B cell (primary cell): ENCODE measurements around the gene TLR7. TPM values are rescaled to one million over a fixed set of nuclear protein-coding genes. Genes with fewer than 3 reads are reported as not detected.

Experiments
- ATAC-seq: fragments of 200-7000 bp; cut with Tn5 transposase; one replicate; pipeline ENCODE4 v1.10.0; 2021; ENCODE audit warnings: low read depth, mild to moderate bottlenecking, moderate number of reproducible peaks, moderate library complexity
- CTCF ChIA-PET: fragments of 350-600 bp; sonication (Branson Sonifier 250); formaldehyde crosslinking; loops from one replicate; lab custom pipeline; 2021; ENCODE audit warnings: antibody characterized with exemption, inconsistent platforms; lab: Charles Lee
- POLR2A ChIA-PET: fragments of 350-600 bp; sonication (Branson Sonifier 250); formaldehyde crosslinking; loops from one replicate; lab custom pipeline; 2021; ENCODE audit warnings: antibody characterized with exemption; lab: Charles Lee
- DNase-seq: peaks from one replicate; pipeline ENCODE4 v3.0.0; 2013
- H2AFZ ChIP-seq: 2 replicates; pipeline ENCODE4 v1.6.1; 2012; ENCODE audit warnings: mild to moderate bottlenecking, low read depth, low read length; ENCODE audit not compliant: insufficient read depth, poor library complexity, severe bottlenecking
- H3K27ac ChIP-seq, 2 donors: 1 replicate in 1 of 2; 2 replicates in 1 of 2; pipeline ENCODE4 v1.5.1; 2012 to 2013; ENCODE audit warnings: low read length in 2 of 2, mild to moderate bottlenecking in 2 of 2, moderate library complexity in 1 of 2
- H3K27me3 ChIP-seq, 4 experiments: fragments of 200-600 bp in 1 of 4; sonication (generic) in 1 of 4; replicated peaks in 1 of 4; 1 replicate in 2 of 4; 2 replicates in 2 of 4; pipeline versions ENCODE4 v1.6.1 to v1.7.0; 2013 to 2016; ENCODE audit warnings: low read length in 3 of 4, mild to moderate bottlenecking in 2 of 4, mixed read lengths in 1 of 4, moderate library complexity in 1 of 4; ENCODE audit not compliant: insufficient read depth in 4 of 4, control insufficient read depth in 3 of 4; ENCODE audit errors: control extremely low read depth in 1 of 4
- H3K36me3 ChIP-seq, 2 experiments: replicated peaks in 1 of 2; 1 replicate in 1 of 2; 2 replicates in 1 of 2; pipeline versions ENCODE4 v1.6.1 to v1.7.1; 2013; ENCODE audit warnings: low read length in 1 of 2; ENCODE audit not compliant: insufficient read depth in 2 of 2, control insufficient read depth in 1 of 2; ENCODE audit errors: control extremely low read depth in 1 of 2, extremely low read depth in 1 of 2
- H3K4me1 ChIP-seq, 2 donors: fragments of 200-600 bp in 1 of 2; sonication (generic) in 1 of 2; 1 replicate in 1 of 2; 2 replicates in 1 of 2; pipeline versions ENCODE4 v1.5.1 to v1.6.1; 2013 to 2017; ENCODE audit warnings: low read length in 2 of 2; ENCODE audit not compliant: control insufficient read depth in 2 of 2, insufficient read depth in 2 of 2
- H3K4me2 ChIP-seq: replicated peaks from 2 replicates; pipeline ENCODE3; 2012; ENCODE audit warnings: mild to moderate bottlenecking, low read depth, low read length; ENCODE audit not compliant: poor library complexity, severe bottlenecking
- H3K4me3 ChIP-seq, 5 experiments: fragments of 200-600 bp in 1 of 5; sonication (generic) in 1 of 5; 1 replicate in 3 of 5; 2 replicates in 2 of 5; pipeline versions ENCODE4 v1.5.1 to v1.7.0; 2011 to 2016; ENCODE audit warnings: low read length in 4 of 5, mild to moderate bottlenecking in 4 of 5, low read depth in 2 of 5, control low read depth in 1 of 5, moderate library complexity in 1 of 5; ENCODE audit not compliant: insufficient read depth in 1 of 5; ENCODE audit errors: control extremely low read depth in 1 of 5, extremely low read depth in 1 of 5
- H3K79me2 ChIP-seq: fragments of 200-600 bp; sonication (generic); one replicate; pipeline ENCODE4 v1.6.0; 2016; ENCODE audit warnings: low read length; ENCODE audit not compliant: control insufficient read depth, insufficient read depth
- H3K9ac ChIP-seq: fragments of 200-600 bp; sonication (generic); 2 replicates; pipeline ENCODE4 v1.6.1; 2017; ENCODE audit warnings: mild to moderate bottlenecking, low read length, moderate library complexity
- H3K9me3 ChIP-seq, 3 donors: one replicate each; pipeline versions ENCODE4 v1.6.1 to v1.7.1; 2013; ENCODE audit warnings: low read length in 2 of 3; ENCODE audit not compliant: control insufficient read depth in 2 of 3, insufficient read depth in 1 of 3; ENCODE audit errors: control extremely low read depth in 1 of 3
- H4K20me1 ChIP-seq: 2 replicates; pipeline ENCODE4 v1.6.0; 2012; ENCODE audit warnings: mild to moderate bottlenecking, low read length; ENCODE audit not compliant: insufficient read depth, control insufficient read depth, poor library complexity, severe bottlenecking
- H3K27ac Mint-ChIP-seq: one replicate; pipeline ENCODE4 v1.8.0; 2021; ENCODE audit warnings: mixed read lengths
- H3K27me3 Mint-ChIP-seq: one replicate; pipeline ENCODE4 v1.8.0; 2021; ENCODE audit warnings: mixed read lengths
- H3K4me1 Mint-ChIP-seq: one replicate; pipeline ENCODE4 v1.8.0; 2021; ENCODE audit warnings: mixed read lengths
- H3K4me3 Mint-ChIP-seq: one replicate; pipeline ENCODE4 v1.8.0; 2021; ENCODE audit warnings: mixed read lengths
- H3K9me3 Mint-ChIP-seq: one replicate; pipeline ENCODE4 v1.8.0; 2022; ENCODE audit warnings: mixed read lengths; ENCODE audit not compliant: insufficient read depth
- CTCF ChIP-seq: fragments of 200-600 bp; IDR thresholded peaks from one replicate; pipeline ENCODE4 v1.8.0; 2022; ENCODE audit warnings: antibody characterized with exemption, mild to moderate bottlenecking
- EZH2 ChIP-seq: IDR thresholded peaks from 2 replicates; pipeline ENCODE4 v1.6.1; 2012; ENCODE audit warnings: borderline replicate concordance, low read depth, mild to moderate bottlenecking, moderate library complexity, low read length; ENCODE audit not compliant: insufficient read depth, poor library complexity, severe bottlenecking
- WGBS: methylation state at CpG from one replicate; pipeline ENCODE4 v1.1.5; 2013; ENCODE audit warnings: missing lambda C conversion rate; ENCODE audit not compliant: insufficient coverage; 5-methylcytosine and 5-hydroxymethylcytosine counted together
- intact Hi-C: fragments of 100-400 bp; cut with micrococcal nuclease; formaldehyde crosslinking; loops from one replicate; pipeline ENCODE4 v1.10.0; 2022
- polyA plus RNA-seq: library from polyadenylated mRNA; depleted of rRNA; stranded (reverse); fragments of >200 nt; gene quantifications from 2 replicates; pipeline ENCODE4 v1.2.3, GENCODE V29; 2012
- total RNA-seq, 2 donors: library from RNA; stranded (reverse); fragments of 120-200 nt in 1 of 2; gene quantifications; 1 replicate in 1 of 2; 2 replicates in 1 of 2; pipeline versions ENCODE4 v1.2.3 to v1.2.4, GENCODE V29; 2013 to 2022

Gene TLR7
- total and polyA plus RNA-seq, 2 donors (not counting 1 experiment from before 2014, with no cell fraction given) = 6.1 to 10.2 TPM

GRCh38 chrX:12899506-12899905 lies 32.6 kb downstream of the TLR7 start:
- Mint-ChIP-seq H3K4me1 (peaks cover 12% of the 10 kb centered on the region), H3K9me3 (no peaks in the 10 kb centered on the region), H3K27me3 (no peaks in the 10 kb centered on the region), H3K4me3 (no peak overlapping the region), H3K27ac (no peak overlapping the region)
- H3K27ac ChIP-seq = no peak overlapping the region
- ATAC-seq = no peak
- no peaks in the 10 kb centered on the region for H3K36me3 ChIP-seq
- peaks cover 0 to 7% of the 10 kb centered on the region in 2 donors for H3K4me1 ChIP-seq
- intact Hi-C loops = loop anchor here (10.0 kb wide), 1 partner anchor 55 kb away; no protein-coding TSS in a partner anchor
- ChIA-PET POLR2A (interaction anchor here (0.5 kb wide), 1 partner anchor 30 kb away, joined by 6 read pairs; no protein-coding TSS in a partner anchor), CTCF (interaction anchor here (0.9 to 1.1 kb wide), 2 partner anchors 9 to 85 kb away, joined by 3 to 6 read pairs; no protein-coding TSS in a partner anchor)
- no peak overlapping the region for H2AFZ ChIP-seq
- 60% methylated on average over 1 of the region's 7 CpGs for WGBS
- no peaks in the 10 kb centered on the region for H3K9me3 ChIP-seq
- H3K4me3 ChIP-seq = no peak overlapping the region
- TF ChIP-seq EZH2 = no peak
- no peak for TF ChIP-seq CTCF
- no peak overlapping the region for H3K4me2 ChIP-seq
- no peaks in the 10 kb centered on the region for H3K27me3 ChIP-seq
- no peak for DNase-seq
- no peaks in the 10 kb centered on the region for H4K20me1 ChIP-seq
- H3K79me2 ChIP-seq = peaks cover 3% of the 10 kb centered on the region
- no peak overlapping the region for H3K9ac ChIP-seq

- ATAC-seq = peak; percentile 65
- Histone ChIP-seq H3K4me3 (no peak overlapping the region), H2AFZ (no peak overlapping the region), H3K4me2 (no peak overlapping the region), H3K9ac (no peak overlapping the region), H3K36me3 (no peaks in the 10 kb centered on the region), H3K9me3 (no peaks in the 10 kb centered on the region), H3K27me3 (no peaks in the 10 kb centered on the region), H3K79me2 (peaks cover 3% of the 10 kb centered on the region), H4K20me1 (no peaks in the 10 kb centered on the region), H3K27ac (no peak overlapping the region), H3K4me1 (peaks cover 0 to 7% of the 10 kb centered on the region in 2 donors)
- H3K4me1 Mint-ChIP-seq = peaks cover 5% of the 10 kb centered on the region
- TF ChIP-seq CTCF (peak; percentile 67), EZH2 (no peak)
- ChIA-PET POLR2A (no interaction called here), CTCF (interaction anchor here (0.6 to 2.1 kb wide), 11 partner anchors 8 to 745 kb away, joined by 3 to 31 read pairs (median 4); no protein-coding TSS in a partner anchor)
- intact Hi-C loops = loop anchor here (1.0 to 5.0 kb wide), 2 partner anchors 87 to 199 kb away; no protein-coding TSS in a partner anchor
- no peaks in the 10 kb centered on the region for H3K27me3 Mint-ChIP-seq
- no peak overlapping the region for H3K4me3 Mint-ChIP-seq
- 8% methylated on average over 4 of the region's 10 CpGs for WGBS
- DNase-seq = peak; percentile 70
- H3K9me3 Mint-ChIP-seq = no peaks in the 10 kb centered on the region
- no peak overlapping the region for H3K27ac Mint-ChIP-seq
Measured at GRCh38 chrX:12901486-12901885, 34.6 kb downstream of the TLR7 start.
